Neural progenitor cell (in vitro differentiated cells): ENCODE data around the gene JMJD6.

ENCODE experiments used
- CTCF ChIP-seq: fragments of 200-600 bp; sonication (generic); IDR thresholded peaks from 2 replicates; pipeline ENCODE4 v1.5.1; 2017; ENCODE audit warnings: antibody characterized with exemption, mild to moderate bottlenecking
- EZH2 ChIP-seq: fragments of 200-600 bp; sonication (generic); IDR thresholded peaks from 2 replicates; pipeline ENCODE4 v1.6.1; 2017; ENCODE audit warnings: antibody characterized with exemption, mild to moderate bottlenecking, moderate library complexity
- EZH2phosphoT487 ChIP-seq: fragments of 200-600 bp; sonication (generic); IDR thresholded peaks from 2 replicates; pipeline ENCODE4 v1.6.1; 2017; ENCODE audit warnings: antibody characterized with exemption

- TF ChIP-seq CTCF: peak; percentile 5
- no peak for TF ChIP-seq EZH2phosphoT487
- no peak for TF ChIP-seq EZH2
Observed at GRCh38 chr17:76697702-76698465, 28.5 kb downstream of the JMJD6 start.
